GM18502 (cell line): ENCODE results near the gene CALML6.

Experiments
- ATAC-seq: cut with Tn5 transposase; IDR thresholded peaks from one replicate; pipeline ENCODE4 v1.9.1; 2021; ENCODE audit warnings: mild to moderate bottlenecking; ENCODE audit not compliant: unreplicated experiment, poor library complexity

CALML6 gene

GRCh38 chr1:1910033-1910465 lies 5.0 kb upstream of the CALML6 start:
- no peak for ATAC-seq

DNA sequence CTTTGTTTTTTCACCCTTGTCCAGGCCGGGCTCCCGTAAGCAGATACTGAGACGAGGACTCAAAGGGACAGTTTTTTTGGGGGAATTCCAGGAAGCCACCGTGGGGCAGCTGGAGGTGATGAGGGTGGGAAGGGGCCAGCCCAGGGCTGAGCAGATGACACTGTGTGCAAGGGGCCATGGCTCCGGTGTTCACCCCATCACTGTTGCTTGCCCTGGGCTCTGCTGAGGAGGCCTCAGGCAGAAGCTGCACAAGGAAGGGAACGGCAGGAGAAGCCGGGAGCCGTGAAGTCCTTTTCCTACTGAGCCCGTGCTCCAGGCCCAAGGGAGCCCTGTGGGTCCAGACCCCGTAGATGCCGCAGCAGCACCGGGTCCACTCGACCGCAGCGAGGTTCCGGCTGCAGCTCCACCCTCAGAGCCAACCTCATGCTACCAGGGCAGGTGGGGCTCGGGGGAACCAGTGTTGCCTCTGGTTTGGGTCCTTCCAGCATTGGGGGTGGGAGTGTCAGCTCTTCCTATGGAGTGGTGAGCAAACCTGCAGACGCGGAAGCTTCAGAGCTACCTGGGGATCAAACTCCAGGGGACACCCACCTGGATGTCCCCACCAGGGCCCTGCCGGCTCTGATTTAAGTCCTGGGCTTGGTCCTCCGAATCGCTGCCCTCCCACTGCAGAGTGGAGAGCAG lies 4.3 kb upstream of the CALML6 start:
- ATAC-seq: no peak

DNA sequence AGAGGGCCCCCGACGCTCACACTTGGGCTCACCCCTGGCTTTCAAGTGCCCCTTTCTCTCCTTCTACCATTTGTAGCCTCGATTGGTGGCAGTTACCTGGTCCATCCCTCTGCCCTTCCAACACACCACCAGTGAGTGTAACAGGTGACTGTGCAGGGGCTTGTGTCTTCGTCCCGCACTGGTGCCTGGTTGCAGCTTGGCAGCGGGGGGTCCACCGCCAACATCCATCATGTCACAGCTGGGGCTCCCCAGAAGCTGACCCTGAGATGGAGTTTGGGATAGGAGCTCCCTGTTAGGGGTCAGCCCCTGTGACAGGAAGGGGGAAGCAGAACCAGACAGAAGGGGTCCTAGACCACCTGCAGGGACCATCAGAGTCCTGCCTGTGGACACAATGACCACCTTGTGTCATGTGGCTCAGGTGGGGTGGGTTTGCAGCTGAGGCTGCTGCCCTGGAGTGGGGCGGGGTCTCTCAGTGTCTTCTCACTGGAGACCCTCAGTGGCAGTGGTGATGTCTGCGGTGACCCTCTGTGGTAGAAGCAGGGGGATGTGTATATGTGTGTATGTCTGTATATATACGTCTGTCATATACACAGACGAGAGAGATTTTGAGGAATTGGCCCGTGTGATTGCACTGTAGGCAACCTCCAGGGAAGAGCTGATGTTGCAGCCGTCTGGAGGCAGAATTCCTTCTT lies 3.6 kb upstream of the CALML6 start:
- ATAC-seq: no peak

DNA sequence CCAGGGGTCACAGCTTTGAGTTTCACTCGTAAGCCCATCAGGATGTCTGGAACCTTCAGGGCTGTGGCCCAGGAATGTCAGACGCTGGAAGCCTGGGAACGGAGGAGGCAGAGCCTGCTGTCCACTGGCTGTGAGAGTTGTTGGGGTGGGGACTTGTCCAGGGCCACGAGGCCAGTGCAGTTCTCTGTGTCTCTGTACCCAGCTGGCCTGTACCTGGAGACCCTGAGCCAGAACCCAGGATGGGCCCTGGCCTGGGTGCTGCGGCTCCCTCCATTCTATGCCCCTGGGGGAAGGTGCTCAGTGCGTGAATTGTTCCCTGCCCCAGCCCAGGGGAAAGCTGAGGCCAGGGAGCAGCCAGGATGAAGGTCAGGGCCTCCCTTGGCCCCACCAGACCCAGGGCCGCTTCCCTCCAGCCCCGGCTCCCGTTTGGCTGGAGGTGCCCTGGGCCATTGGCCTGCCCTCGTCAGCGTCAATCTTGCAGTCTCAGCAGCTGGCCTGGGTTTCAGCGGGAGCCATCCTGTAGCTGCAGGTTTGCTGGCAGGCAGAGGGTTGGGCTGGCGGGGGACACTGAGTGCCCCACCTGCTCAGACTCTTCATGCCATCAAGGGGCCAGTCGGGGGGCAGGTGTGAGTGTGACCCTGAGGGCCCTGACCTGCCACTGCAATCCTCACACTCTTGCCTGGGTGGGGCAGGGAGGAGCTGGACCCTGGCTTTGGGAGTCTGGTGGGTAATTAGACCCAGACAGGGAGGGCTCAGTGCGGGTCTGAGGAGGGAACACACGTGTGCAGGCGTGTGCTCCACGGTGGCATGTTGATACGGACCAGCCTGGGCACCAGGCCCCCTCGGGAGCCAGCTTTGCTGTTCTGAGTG lies 724 bp upstream of the CALML6 start:
- ATAC-seq: no peak

GRCh38 chr1:1915911-1916840 lies 1.1 kb downstream of the CALML6 start:
- no peak for ATAC-seq

- no peak for ATAC-seq
Observed at GRCh38 chr1:1916851-1917251, 1.8 kb downstream of the CALML6 start.

GRCh38 chr1:1917304-1917976 lies 2.4 kb downstream of the CALML6 start:
- ATAC-seq: no peak

- peak; percentile 0 for ATAC-seq
Observed at GRCh38 chr1:1917995-1918900, 3.2 kb downstream of the CALML6 start.

GRCh38 chr1:1918901-1919303 lies 3.8 kb downstream of the CALML6 start, which contains the start of gene TMEM52:
TMEM52 (minus strand) TSS chr1:1919279; CDS start chr1:1919265, 14 bp downstream.
- peak; percentile 38 for ATAC-seq

- peak; percentile 82 for ATAC-seq
Observed at GRCh38 chr1:1919304-1920056, 4.4 kb downstream of the CALML6 start.

GRCh38 chr1:1920057-1920607 lies 5.1 kb downstream of the CALML6 start:
- no peak for ATAC-seq

DNA sequence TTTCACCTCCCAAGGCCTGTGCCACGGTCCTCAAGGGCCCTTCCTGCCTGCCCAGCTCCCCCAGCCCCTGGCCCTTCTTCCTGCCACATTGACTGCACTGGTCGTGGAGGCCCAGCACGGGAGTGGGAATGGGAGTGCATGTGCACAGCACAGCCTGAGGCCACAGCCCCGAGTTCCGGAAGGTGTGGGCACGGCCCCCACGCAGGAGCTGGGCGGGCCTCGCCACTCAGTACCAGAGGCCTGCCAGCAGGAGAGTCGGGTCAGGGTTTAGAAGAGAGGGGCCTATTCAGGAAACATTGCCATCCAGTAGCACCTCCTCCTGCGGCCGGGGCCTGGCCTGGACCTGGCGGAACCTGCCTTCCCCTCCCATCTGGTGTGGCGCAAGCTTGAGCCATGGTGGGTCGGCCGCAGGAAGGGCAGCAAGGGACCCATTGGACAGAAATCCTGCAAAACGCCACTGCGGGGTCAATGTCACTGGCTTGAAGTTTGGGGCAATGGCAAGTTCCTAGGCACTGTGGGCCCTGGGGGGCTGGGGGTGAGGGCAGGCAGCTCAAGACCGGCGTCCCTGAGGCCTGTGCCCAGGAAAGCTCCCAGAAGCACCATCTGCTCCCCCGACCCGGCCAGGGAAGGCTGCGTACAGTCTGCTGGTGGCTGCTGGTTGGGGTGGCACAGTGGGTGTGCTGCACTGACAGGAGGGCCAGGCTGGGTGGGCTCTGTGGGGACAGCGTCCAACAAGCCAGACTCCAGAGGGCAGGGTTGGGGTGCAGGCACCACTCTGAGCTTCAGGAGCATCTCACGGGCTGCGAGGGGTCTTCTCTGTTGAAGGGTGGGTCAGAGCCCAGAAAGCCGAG lies 5.8 kb downstream of the CALML6 start:
- ATAC-seq: no peak

DNA sequence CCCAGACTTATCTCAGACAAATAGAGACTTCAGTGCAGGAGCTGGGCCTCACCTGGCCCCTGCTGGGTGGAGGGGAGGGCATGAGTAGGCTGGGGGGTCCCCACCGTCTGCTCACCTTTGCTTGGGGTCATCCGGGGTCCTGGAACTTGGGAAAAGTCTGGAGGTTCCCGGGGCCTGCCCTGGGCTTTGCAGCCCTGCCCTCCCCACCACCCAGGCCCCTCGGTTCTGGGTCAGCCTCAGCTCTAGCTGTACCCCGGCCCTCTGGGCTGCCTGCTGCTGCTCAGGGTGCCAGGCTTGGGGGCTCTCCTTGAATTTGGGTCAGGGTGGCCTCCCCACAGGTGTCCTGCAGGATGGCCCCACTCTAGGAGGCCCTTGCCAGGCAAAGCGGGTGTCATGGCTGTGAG lies 6.4 kb downstream of the CALML6 start:
- no peak for ATAC-seq

GRCh38 chr1:1921901-1922701 lies 7.0 kb downstream of the CALML6 start:
- no peak for ATAC-seq

- ATAC-seq: no peak
Observed at GRCh38 chr1:1922702-1922955, 7.6 kb downstream of the CALML6 start.
